Keratinocyte (primary cell): Measurements from ENCODE around the gene MIGA2. TPM values are rescaled to one million over a fixed set of nuclear protein-coding genes. Genes with fewer than 3 reads are reported as not detected.
A peak's percentile ranks its signal among the peaks of the same experiment; 100 is the strongest.

ENCODE experiments used
- DNase-seq: peaks from one replicate; pipeline ENCODE4 v3.0.0-alpha.2; 2011; ENCODE audit warnings: low read depth, missing footprints, low spot score
- FAIRE-seq: peaks from 2 replicates; lab custom pipeline; 2011; peaks lifted over from hg19 to GRCh38; lab: Jason Lieb, UNC
- H2AFZ ChIP-seq: 2 replicates; pipeline ENCODE4 v1.6.0; 2012; ENCODE audit warnings: low read length, control low read depth, inconsistent platforms; ENCODE audit not compliant: control insufficient read depth
- H3K27ac ChIP-seq: 2 replicates; pipeline ENCODE4 v1.5.1; 2011; ENCODE audit warnings: low read length; ENCODE audit not compliant: control insufficient read depth, insufficient read depth
- H3K27me3 ChIP-seq: 3 replicates; pipeline ENCODE4 v1.6.0; 2011; ENCODE audit warnings: low read length; ENCODE audit not compliant: control insufficient read depth, insufficient read depth; ENCODE audit errors: extremely low read depth
- H3K36me3 ChIP-seq, 2 experiments: 2 replicates in 1 of 2; 3 replicates in 1 of 2; pipeline ENCODE4 v1.5.1; 2011; ENCODE audit warnings: low read length in 2 of 2, mild to moderate bottlenecking in 1 of 2; ENCODE audit not compliant: control insufficient read depth in 2 of 2, insufficient read depth in 2 of 2; ENCODE audit errors: extremely low read depth in 1 of 2
- H3K4me1 ChIP-seq: 3 replicates; pipeline ENCODE4 v1.5.1; 2011; ENCODE audit warnings: low read length; ENCODE audit not compliant: control insufficient read depth, insufficient read depth; ENCODE audit errors: extremely low read depth
- H3K4me2 ChIP-seq: 3 replicates; pipeline ENCODE4 v1.6.0; 2011; ENCODE audit warnings: low read depth, low read length; ENCODE audit not compliant: control insufficient read depth, insufficient read depth; ENCODE audit errors: extremely low read depth
- H3K4me3 ChIP-seq, 3 experiments: fragments of 200-600 bp in 1 of 3; sonication (generic) in 1 of 3; 2 replicates in 2 of 3; 3 replicates in 1 of 3; pipeline ENCODE4 v1.5.1; 2011 to 2016; ENCODE audit warnings: low read length in 3 of 3, mild to moderate bottlenecking in 3 of 3, control low read depth in 2 of 3, inconsistent platforms in 1 of 3, low read depth in 1 of 3, mixed read lengths in 1 of 3, mixed run types in 1 of 3, moderate library complexity in 1 of 3; ENCODE audit not compliant: control insufficient read depth in 2 of 3, insufficient read depth in 2 of 3; ENCODE audit errors: extremely low read depth in 1 of 3
- H3K79me2 ChIP-seq: 2 replicates; pipeline ENCODE4 v1.6.0; 2012; ENCODE audit warnings: low read length; ENCODE audit not compliant: control insufficient read depth, insufficient read depth
- H3K9ac ChIP-seq: 3 replicates; pipeline ENCODE4 v1.6.0; 2011; ENCODE audit warnings: low read length; ENCODE audit not compliant: control insufficient read depth, insufficient read depth; ENCODE audit errors: extremely low read depth
- H3K9me1 ChIP-seq: 3 replicates; pipeline ENCODE4 v1.6.0; 2011; ENCODE audit warnings: low read length; ENCODE audit not compliant: control insufficient read depth, insufficient read depth; ENCODE audit errors: extremely low read depth
- H3K9me3 ChIP-seq: 2 replicates; pipeline ENCODE4 v1.5.1; 2012; ENCODE audit warnings: low read depth, low read length; ENCODE audit not compliant: control insufficient read depth
- H4K20me1 ChIP-seq: 3 replicates; pipeline ENCODE4 v1.6.0; 2011; ENCODE audit warnings: low read length; ENCODE audit not compliant: control insufficient read depth, insufficient read depth; ENCODE audit errors: extremely low read depth
- CTCF ChIP-seq, 3 experiments: IDR thresholded peaks in 1 of 3; conservative IDR thresholded peaks in 1 of 3; optimal IDR thresholded peaks in 1 of 3; 2 replicates in 2 of 3; 3 replicates in 1 of 3; pipeline versions ENCODE3 to v1.5.1; 2011; ENCODE audit warnings: low read length in 3 of 3, mild to moderate bottlenecking in 3 of 3, moderate library complexity in 2 of 3, control low read depth in 1 of 3, inconsistent platforms in 1 of 3; ENCODE audit not compliant: insufficient read depth in 2 of 3; ENCODE audit errors: extremely low read depth in 1 of 3
- EZH2 ChIP-seq: IDR thresholded peaks from one replicate; pipeline ENCODE4 v1.6.1; 2012; ENCODE audit warnings: inconsistent platforms, mild to moderate bottlenecking, low read length, moderate library complexity
- dilution Hi-C: fragments of 300-500 bp; cut with MboI; formaldehyde crosslinking; loops from one replicate; pipeline ENCODE4 v1.7.0; 2020; ENCODE audit warnings: low sequenced_read_pairs; ENCODE audit not compliant: extremely low pct_ligation_motif_present
- polyA plus RNA-seq, 5 experiments: library from polyadenylated mRNA; depleted of rRNA in 3 of 5; stranded (reverse) in 3 of 5; stranded (forward) in 1 of 5; unstranded in 1 of 5; fragments of >200 nt; gene quantifications; 1 replicate in 1 of 5; 2 replicates in 3 of 5; 3 replicates in 1 of 5; pipeline versions ENCODE4 v1.2.1 to v1.2.3, GENCODE V29; 2011 to 2012; ENCODE audit warnings: missing spikeins in 2 of 5, low read depth in 1 of 5, low replicate concordance in 1 of 5

Gene MIGA2
- polyA plus RNA-seq, 1 donor (not counting 4 experiments of a cell fraction or from before 2014, with no cell fraction given): 8.5 TPM

GRCh38 chr9:129109537-129109903, 73.1 kb downstream of the MIGA2 start:
- H3K36me3 ChIP-seq: no peaks in the 10 kb centered on the region
- no peak overlapping the region for H2AFZ ChIP-seq
- FAIRE-seq (no peak), DNase-seq (no peak)
- TF ChIP-seq CTCF (optimal IDR thresholded peaks at IDR 0.05 in 1 of 3, IDR thresholded peaks at IDR 0.05 in 1 of 3, conservative IDR thresholded peaks at IDR 0.05 in 1 of 3; ENCODE audit: extremely low read depth in 1 of 3, insufficient read depth in 2 of 3, low read length in 3 of 3) (peak in 1 of 3 experiments; percentile 14), EZH2 (no peak)
- dilution Hi-C loops: no loop called here
- H3K9me3 ChIP-seq: no peaks in the 10 kb centered on the region
- H3K9me1 ChIP-seq: no peaks in the 10 kb centered on the region
- peaks cover 17% of the 10 kb centered on the region for H3K4me1 ChIP-seq
- no peak overlapping the region for H3K9ac ChIP-seq
- peak overlapping the region; percentile 81 for H3K4me2 ChIP-seq
- no peak overlapping the region for H3K27ac ChIP-seq
- no peaks in the 10 kb centered on the region for H4K20me1 ChIP-seq
- H3K27me3 ChIP-seq: peaks cover 15% of the 10 kb centered on the region
- H3K4me3 ChIP-seq: no peak overlapping the region
- peaks cover 27% of the 10 kb centered on the region for H3K79me2 ChIP-seq

- Histone ChIP-seq H3K4me1 (peaks cover 17% of the 10 kb centered on the region), H3K27ac (no peak overlapping the region), H3K9me3 (no peaks in the 10 kb centered on the region), H4K20me1 (no peaks in the 10 kb centered on the region), H3K9me1 (no peaks in the 10 kb centered on the region), H2AFZ (peak overlapping the region; percentile 86), H3K27me3 (peaks cover 15% of the 10 kb centered on the region), H3K9ac (peak overlapping the region; percentile 58), H3K4me2 (peak overlapping the region; percentile 81), H3K79me2 (peaks cover 32% of the 10 kb centered on the region), H3K4me3 (peak overlapping the region; percentile 57 to 97 (median 72)), H3K36me3 (no peaks in the 10 kb centered on the region)
- dilution Hi-C loops: no loop called here
- TF ChIP-seq EZH2 (no peak), CTCF (optimal IDR thresholded peaks at IDR 0.05 in 1 of 3, IDR thresholded peaks at IDR 0.05 in 1 of 3, conservative IDR thresholded peaks at IDR 0.05 in 1 of 3; ENCODE audit: extremely low read depth in 1 of 3, insufficient read depth in 2 of 3, low read length in 3 of 3) (no peak)
- DNase-seq (no peak), FAIRE-seq (no peak)
These were observed 73.7 kb downstream of the MIGA2 start for GRCh38 chr9:129109952-129110739.
